SK-N-SH (cell line): Measurements from ENCODE around the gene SORBS1. TPM values are rescaled to one million over a fixed set of nuclear protein-coding genes. Genes with fewer than 3 reads are reported as not detected.

ENCODE experiments used
- CTCF ChIA-PET: fragments of 300-600, 350-600 bp; formaldehyde crosslinking; extraction: SDS; loops from one replicate; lab custom pipeline; 2021; lab: Yijun Ruan, JAX
- POLR2A ChIA-PET: fragments of 350-600 bp; sonication (Branson Sonifier 250); formaldehyde crosslinking; extraction: SDS; loops from one replicate; lab custom pipeline; 2020; ENCODE audit warnings: antibody characterized with exemption, inconsistent platforms; lab: Yijun Ruan, JAX
- DNase-seq: peaks from one replicate; pipeline ENCODE4 v3.0.0; 2012
- H2AFZ ChIP-seq: fragments of 200-600 bp; sonication (generic); 2 replicates; pipeline ENCODE4 v1.8.1; 2016; ENCODE audit warnings: antibody characterized with exemption, mild to moderate bottlenecking, low read depth
- H3F3A ChIP-seq: fragments of 200-600 bp; sonication (generic); replicated peaks from 2 replicates; pipeline ENCODE3; 2016; ENCODE audit warnings: antibody characterized with exemption, mild to moderate bottlenecking; ENCODE audit not compliant: insufficient read depth
- H3K27ac ChIP-seq, 2 experiments: fragments of 200-500 bp in 1 of 2; fragments of 200-600 bp in 1 of 2; sonication (Bioruptor generic) in 1 of 2; sonication (generic), shearing (Covaris generic) in 1 of 2; 2 replicates each; pipeline versions ENCODE4 v1.5.1 to v1.6.1; 2014 to 2016; ENCODE audit warnings: low read depth in 2 of 2, inconsistent platforms in 1 of 2, low read length in 1 of 2, mild to moderate bottlenecking in 1 of 2, mixed read lengths in 1 of 2
- H3K27me3 ChIP-seq: fragments of 200-600 bp; sonication (generic), shearing (Covaris generic); 2 replicates; pipeline ENCODE4 v1.6.1; 2016; ENCODE audit warnings: mixed run types; ENCODE audit not compliant: insufficient read depth
- H3K36me3 ChIP-seq, 2 experiments: fragments of 200-500 bp in 1 of 2; fragments of 200-600 bp in 1 of 2; sonication (Bioruptor generic) in 1 of 2; sonication (generic) in 1 of 2; replicated peaks in 1 of 2; 2 replicates each; pipeline versions ENCODE3 to v1.5.1; 2014 to 2016; ENCODE audit warnings: low read length in 1 of 2, mild to moderate bottlenecking in 1 of 2; ENCODE audit not compliant: insufficient read depth in 2 of 2, control insufficient read depth in 1 of 2
- H3K4me1 ChIP-seq, 2 experiments: fragments of 200-500 bp in 1 of 2; fragments of 200-600 bp in 1 of 2; sonication (Bioruptor generic) in 1 of 2; sonication (generic), shearing (Covaris generic) in 1 of 2; 2 replicates each; pipeline versions ENCODE4 v1.5.1 to v1.6.1; 2014 to 2016; ENCODE audit warnings: low read depth in 1 of 2, low read length in 1 of 2, mixed run types in 1 of 2; ENCODE audit not compliant: insufficient read depth in 2 of 2, control insufficient read depth in 1 of 2
- H3K4me2 ChIP-seq: fragments of 200-600 bp; sonication (generic), shearing (Covaris generic); 2 replicates; pipeline ENCODE4 v1.6.1; 2017; ENCODE audit warnings: mixed run types
- H3K4me3 ChIP-seq, 2 experiments: fragments of 200-500 bp in 1 of 2; fragments of 200-600 bp in 1 of 2; sonication (Bioruptor generic) in 1 of 2; sonication (generic), shearing (Covaris generic) in 1 of 2; 2 replicates each; pipeline versions ENCODE4 v1.5.1 to v1.8.1; 2014 to 2016; ENCODE audit warnings: low read depth in 2 of 2, inconsistent platforms in 1 of 2, low read length in 1 of 2, mild to moderate bottlenecking in 1 of 2, mixed read lengths in 1 of 2, moderate library complexity in 1 of 2
- H3K79me2 ChIP-seq: fragments of 200-600 bp; sonication (generic); 2 replicates; pipeline ENCODE4 v1.8.1; 2017; ENCODE audit warnings: mild to moderate bottlenecking; ENCODE audit not compliant: insufficient read depth
- H3K9ac ChIP-seq: fragments of 200-600 bp; sonication (generic); 2 replicates; pipeline ENCODE4 v1.6.1; 2017; ENCODE audit warnings: mixed run types
- H3K9me2 ChIP-seq: fragments of 200-600 bp; sonication (generic); 2 replicates; pipeline ENCODE4 v1.6.1; 2017; ENCODE audit warnings: mixed run types
- H3K9me3 ChIP-seq: fragments of 200-600 bp; sonication (generic); 2 replicates; pipeline ENCODE4 v1.6.1; 2017; ENCODE audit warnings: mixed run types, mild to moderate bottlenecking, moderate library complexity
- H4K20me1 ChIP-seq: fragments of 200-600 bp; sonication (generic); 2 replicates; pipeline ENCODE4 v1.6.1; 2017; ENCODE audit warnings: mild to moderate bottlenecking, mixed run types; ENCODE audit not compliant: insufficient read depth
- CHD2 ChIP-seq: fragments of 150-350 bp; IDR thresholded peaks from 2 replicates; pipeline ENCODE4 v1.6.1; 2018; ENCODE audit warnings: low read length; ENCODE audit not compliant: partially characterized antibody
- CTCF ChIP-seq: fragments of 200-600 bp; sonication (generic); IDR thresholded peaks from 2 replicates; pipeline ENCODE4 v1.6.1; 2017; ENCODE audit warnings: antibody characterized with exemption, mild to moderate bottlenecking, moderate library complexity
- FOSL2 ChIP-seq: IDR thresholded peaks from 2 replicates; pipeline ENCODE4 v1.4.0; 2012; ENCODE audit warnings: low read depth, mild to moderate bottlenecking, moderate library complexity, borderline replicate concordance
- GATA2 ChIP-seq: sonication (generic); formaldehyde crosslinking; IDR thresholded peaks from 2 replicates; pipeline ENCODE4 v1.5.0; 2020; ENCODE audit warnings: mild to moderate bottlenecking, missing genetic modification reagents
- IRF3 ChIP-seq: fragments of 150-350 bp; IDR thresholded peaks from 2 replicates; pipeline ENCODE4 v1.6.1; 2016; ENCODE audit warnings: mild to moderate bottlenecking, low read depth, low read length
- JUND ChIP-seq: IDR thresholded peaks from 2 replicates; pipeline ENCODE4 v1.4.0; 2012
- MAX ChIP-seq: IDR thresholded peaks from 2 replicates; pipeline ENCODE4 v1.4.0; 2012; ENCODE audit warnings: low read depth
- NFIC ChIP-seq: IDR thresholded peaks from 2 replicates; pipeline ENCODE4 v1.4.0; 2012; ENCODE audit warnings: borderline replicate concordance
- PBX3 ChIP-seq: IDR thresholded peaks from 2 replicates; pipeline ENCODE4; 2012
- SMC3 ChIP-seq: IDR thresholded peaks from 2 replicates; pipeline ENCODE4 v1.6.1; 2012; ENCODE audit warnings: low read depth, low read length, improper control_type of control experiment
- USF1 ChIP-seq: IDR thresholded peaks from 2 replicates; pipeline ENCODE4 v1.4.0; 2012; ENCODE audit warnings: low read depth, borderline replicate concordance
- USF2 ChIP-seq: fragments of 150-350 bp; IDR thresholded peaks from 2 replicates; pipeline ENCODE4 v1.6.1; 2017; ENCODE audit warnings: antibody characterized with exemption, low read length, low read depth, borderline replicate concordance
- WGBS: methylation state at CpG from one replicate; pipeline ENCODE4 v1.1.6; 2017; ENCODE audit warnings: low lambda C conversion rate; 5-methylcytosine and 5-hydroxymethylcytosine counted together
- polyA plus RNA-seq, 3 experiments: library from polyadenylated mRNA; depleted of rRNA; stranded (reverse); fragments of >200 nt; gene quantifications; 2 replicates each; pipeline ENCODE4 v1.2.3, GENCODE V29; 2012

SORBS1 gene
- polyA plus RNA-seq, 1 of the 3 experiments (the other 2 are of a cell fraction), result 0.36 TPM

- TF ChIP-seq CTCF (no peak), FOSL2 (no peak), USF2 (no peak), MAX (no peak), PBX3 (no peak)
- TF ChIP-seq, all 33 proteins: peak for 0
Measured at GRCh38 chr10:95569368-95569767, 8.2 kb upstream of the SORBS1 start (continued).

GRCh38 chr10:95567903-95568630 is 6.9 kb upstream of the SORBS1 start:
- no peaks in the 10 kb centered on the region for H3K9me3 ChIP-seq
- H3K9me2 ChIP-seq, result no peaks in the 10 kb centered on the region
- no peak for DNase-seq
- WGBS, result 45% methylated on average over 5 of the region's 5 CpGs
- H3K79me2 ChIP-seq, result no peaks in the 10 kb centered on the region
- H3K4me2 ChIP-seq, result no peak overlapping the region
- no peaks in the 10 kb centered on the region for H3K36me3 ChIP-seq
- no peak overlapping the region for H2AFZ ChIP-seq
- H4K20me1 ChIP-seq, result no peaks in the 10 kb centered on the region
- peaks cover 0 to 4% of the 10 kb centered on the region in 2 experiments; a peak in 1 of 4 replicates for H3K4me1 ChIP-seq
- no peaks in the 10 kb centered on the region for H3K27me3 ChIP-seq
- no peak overlapping the region for H3K4me3 ChIP-seq
- ChIA-PET CTCF (no interaction called here), POLR2A (no interaction called here)
- H3K27ac ChIP-seq, result no peak overlapping the region
- H3K9ac ChIP-seq, result no peak overlapping the region
- no peaks in the 10 kb centered on the region for H3F3A ChIP-seq
- TF ChIP-seq PBX3 (no peak), NFIC (no peak), GATA2 (no peak), IRF3 (no peak), JUND (no peak), SMC3 (no peak), CHD2 (no peak), USF1 (no peak)
